ENCODE measurements around the gene RBM41.

- TF ChIP-seq CTCF (IDR thresholded peaks at IDR 0.05 in 4 of 5, conservative IDR thresholded peaks at IDR 0.05 in 1 of 5): no peak
- no peak for TF ChIP-seq POLR2A (IDR thresholded peaks at IDR 0.05)
These were observed 28.0 kb upstream of the RBM41 start for GRCh38 chrX:107146670-107147069.

All from gastrocnemius medialis (tissue), 4 donors.